ENCODE results near the gene NECTIN4. TPM values are rescaled to one million over a fixed set of nuclear protein-coding genes. Genes with fewer than 3 reads are reported as not detected.

Gene NECTIN4
- total and polyA plus RNA-seq, 7 experiments from 2014 or later, result not detected

DNA sequence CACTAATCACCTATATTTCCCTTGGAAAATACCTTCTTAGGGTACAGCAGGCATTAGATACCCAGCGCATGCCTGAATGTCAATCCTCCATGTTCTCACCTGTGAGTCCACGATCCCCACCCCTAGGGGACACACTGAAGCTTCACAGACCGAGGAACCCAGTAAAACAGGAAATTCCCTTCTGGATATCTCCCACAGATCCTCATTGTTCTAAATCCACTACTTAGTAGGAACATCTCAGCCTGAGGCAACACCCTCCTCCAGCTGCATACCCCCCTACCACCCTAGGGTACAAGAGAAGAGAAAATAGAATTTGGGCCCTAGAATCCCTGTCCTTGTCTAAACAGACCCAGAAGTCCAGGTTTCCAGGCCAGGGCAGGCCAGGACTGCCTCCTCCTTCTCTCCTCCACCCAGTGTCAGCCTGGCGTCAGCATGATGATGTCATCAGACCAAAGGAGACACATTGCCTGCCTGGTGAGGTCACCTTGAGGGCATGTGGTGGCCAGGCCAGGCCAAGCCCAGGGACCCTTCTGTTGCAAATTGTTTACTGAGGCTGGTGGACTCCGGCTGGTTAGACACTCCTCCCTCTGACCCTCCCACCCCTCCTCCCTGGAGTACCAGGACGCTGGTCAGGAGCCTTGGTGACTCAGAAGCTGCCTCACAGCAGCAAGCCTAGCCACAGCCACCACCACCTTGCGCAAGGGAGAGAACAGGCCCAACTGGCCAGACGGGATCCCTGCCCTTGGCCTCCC is 6.2 kb downstream of the NECTIN4 start:
- Histone ChIP-seq H3K9me3 (ENCODE audit: control insufficient read depth in 2 of 3, low read length in 3 of 3) (no peaks in the 10 kb centered on the region), H3K4me1 (ENCODE audit: control insufficient read depth in 2 of 2, insufficient read depth in 2 of 2, low read length in 2 of 2) (no peaks in the 10 kb centered on the region), H3K4me3 (ENCODE audit: low read length) (no peak overlapping the region), H3K27ac (ENCODE audit: low read depth, low read length) (no peak overlapping the region), H3K36me3 (ENCODE audit: control insufficient read depth in 2 of 3, insufficient read depth in 3 of 3, low read length in 3 of 3) (no peaks in the 10 kb centered on the region), H3K27me3 (ENCODE audit: control insufficient read depth in 2 of 2, insufficient read depth in 2 of 2, low read length in 2 of 2) (no peaks in the 10 kb centered on the region)
- peaks cover 0 to 5% (median 0%) of the 10 kb centered on the region in 11 donors for H3K9me3 Mint-ChIP-seq
- ATAC-seq (peak; percentile 92), DNase-seq (peak in 1 of 9 donors; percentile 24)
- peaks cover 0 to 4% (median 0%) of the 10 kb centered on the region in 5 donors for H3K27me3 Mint-ChIP-seq
- intact Hi-C loops (cut with micrococcal nuclease), result no loop called here
- peaks cover 0 to 10% (median 0%) of the 10 kb centered on the region in 7 donors for H3K4me1 Mint-ChIP-seq
- POLR2A ChIA-PET, result no interaction called here
- H3K36me3 Mint-ChIP-seq, result no peaks in the 10 kb centered on the region
- CTCF ChIA-PET, result interaction anchor here (0.6 kb wide), 1 partner anchor 10 kb away, joined by 4 read pairs; no protein-coding TSS in a partner anchor
- no peak overlapping the region for H3K4me3 Mint-ChIP-seq
- H3K27ac Mint-ChIP-seq, result no peak overlapping the region

DNA sequence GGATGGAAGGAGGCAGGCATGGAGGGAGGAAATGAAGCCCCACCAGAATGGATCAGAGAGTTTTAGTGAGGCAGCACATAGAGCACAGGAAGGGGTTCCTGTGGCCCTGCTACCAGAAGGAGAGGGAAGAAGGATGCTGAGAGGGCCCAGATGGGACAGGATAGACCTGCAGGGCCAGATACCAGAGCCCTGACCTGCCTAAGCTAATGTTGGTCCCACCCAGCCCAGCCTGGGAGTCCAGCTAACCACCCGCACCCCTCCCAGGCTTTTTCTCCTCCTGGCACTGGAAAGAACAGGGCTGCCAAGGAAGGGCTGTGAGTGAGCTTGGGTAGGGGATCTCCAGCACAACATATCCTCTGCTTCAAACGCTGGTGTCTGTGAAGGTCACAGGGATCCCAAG is 6.9 kb downstream of the NECTIN4 start:
- Mint-ChIP-seq H3K27ac (peak overlapping the region in 1 of 9 donors; percentile 44), H3K4me3 (peak overlapping the region in 1 of 10 donors; percentile 52), H3K27me3 (peaks cover 0 to 4% (median 0%) of the 10 kb centered on the region in 5 donors), H3K9me3 (peaks cover 0 to 4% (median 0%) of the 10 kb centered on the region in 11 donors), H3K4me1 (peaks cover 0 to 10% (median 0%) of the 10 kb centered on the region in 7 donors), H3K36me3 (no peaks in the 10 kb centered on the region)
- no peak for ATAC-seq
- Histone ChIP-seq H3K4me3 (ENCODE audit: low read length) (no peak overlapping the region), H3K4me1 (ENCODE audit: control insufficient read depth in 2 of 2, insufficient read depth in 2 of 2, low read length in 2 of 2) (no peaks in the 10 kb centered on the region), H3K27ac (ENCODE audit: low read depth, low read length) (no peak overlapping the region), H3K27me3 (ENCODE audit: control insufficient read depth in 2 of 2, insufficient read depth in 2 of 2, low read length in 2 of 2) (no peaks in the 10 kb centered on the region), H3K36me3 (ENCODE audit: control insufficient read depth in 2 of 3, insufficient read depth in 3 of 3, low read length in 3 of 3) (no peaks in the 10 kb centered on the region), H3K9me3 (ENCODE audit: control insufficient read depth in 2 of 3, low read length in 3 of 3) (no peaks in the 10 kb centered on the region)
- ChIA-PET POLR2A (no interaction called here), CTCF (interaction anchor here (0.6 kb wide), 1 partner anchor 10 kb away, joined by 4 read pairs; no protein-coding TSS in a partner anchor)
- intact Hi-C loops (cut with micrococcal nuclease), result no loop called here
- no peak for DNase-seq

DNA sequence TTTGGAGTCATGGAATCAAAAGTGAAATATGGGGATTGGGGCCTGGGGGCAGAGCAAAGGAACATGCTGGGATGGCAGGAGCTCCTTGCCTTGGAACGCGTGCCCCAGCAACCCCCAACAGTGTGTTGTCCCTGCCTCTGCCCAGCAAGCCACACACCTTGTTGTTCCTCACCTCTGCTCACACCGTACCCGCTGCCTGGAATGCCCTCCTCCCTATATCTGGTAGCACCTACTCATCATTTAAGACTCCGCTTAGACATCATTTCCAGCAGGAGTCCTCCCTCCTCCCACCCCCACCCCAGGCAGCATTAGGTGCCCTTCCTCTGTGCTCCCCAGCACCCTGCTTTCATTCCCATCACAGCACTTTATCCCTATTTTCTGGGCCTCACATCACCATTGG is 7.8 kb downstream of the NECTIN4 start:
- POLR2A ChIA-PET, result interaction anchor here (0.7 kb wide), 1 partner anchor 11 kb away, joined by 3 read pairs; no protein-coding TSS in a partner anchor

DNA sequence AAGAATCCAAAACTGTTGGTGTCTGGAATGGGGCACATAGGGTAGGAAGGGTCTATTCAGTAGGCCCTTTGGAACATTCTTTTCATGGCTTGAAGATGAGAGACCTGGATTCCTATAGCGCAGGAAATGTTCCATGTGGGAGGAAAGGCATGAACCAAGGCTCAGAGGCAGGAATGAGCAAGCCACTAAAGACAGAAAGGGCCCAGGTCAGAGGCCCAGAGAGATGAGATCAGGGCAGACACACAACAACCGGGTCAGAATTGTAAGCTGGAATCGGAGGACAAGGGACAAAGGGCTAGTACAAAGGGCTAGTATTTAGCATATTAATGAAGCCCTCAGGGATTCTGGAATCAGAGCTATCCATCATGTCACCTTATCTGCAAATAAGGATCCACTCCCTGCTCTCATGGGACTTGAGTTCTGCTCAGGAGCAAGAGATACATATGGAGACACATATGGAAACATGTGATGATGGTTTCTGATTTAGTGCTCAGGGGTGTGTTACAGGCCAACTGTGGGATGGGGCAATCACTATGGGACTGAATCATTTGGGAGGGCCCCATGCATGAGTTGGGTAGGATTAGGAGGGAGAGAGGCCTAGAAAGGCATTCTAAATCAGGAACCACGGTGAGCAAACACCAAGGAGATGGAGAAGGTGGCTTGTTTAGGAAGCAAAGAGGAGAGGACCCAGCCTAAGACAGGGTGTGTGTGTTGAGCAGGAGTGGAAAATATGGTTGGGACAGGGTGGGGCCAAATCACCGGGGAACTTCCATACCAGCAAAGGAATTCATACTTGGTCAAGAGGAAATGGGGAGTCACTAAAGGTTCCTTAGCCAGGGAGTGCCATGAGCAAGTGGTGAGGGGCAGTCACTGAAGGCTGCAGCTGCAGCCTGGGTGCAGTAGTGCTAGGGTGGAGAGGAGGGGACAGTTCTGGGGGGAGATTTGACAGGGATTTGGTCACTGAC is 8.6 kb downstream of the NECTIN4 start:
- Histone ChIP-seq H3K27ac (ENCODE audit: low read depth, low read length) (no peak overlapping the region), H3K27me3 (ENCODE audit: control insufficient read depth in 2 of 2, insufficient read depth in 2 of 2, low read length in 2 of 2) (no peaks in the 10 kb centered on the region), H3K36me3 (ENCODE audit: control insufficient read depth in 2 of 3, insufficient read depth in 3 of 3, low read length in 3 of 3) (no peaks in the 10 kb centered on the region), H3K4me1 (ENCODE audit: control insufficient read depth in 2 of 2, insufficient read depth in 2 of 2, low read length in 2 of 2) (no peaks in the 10 kb centered on the region), H3K4me3 (ENCODE audit: low read length) (no peak overlapping the region), H3K9me3 (ENCODE audit: control insufficient read depth in 2 of 3, low read length in 3 of 3) (no peaks in the 10 kb centered on the region)
- H3K4me1 Mint-ChIP-seq, result peaks cover 0 to 10% (median 0%) of the 10 kb centered on the region in 7 donors
- intact Hi-C loops (cut with micrococcal nuclease), result no loop called here
- peak overlapping the region in 1 of 9 donors; percentile 1 for H3K27ac Mint-ChIP-seq
- H3K9me3 Mint-ChIP-seq, result no peaks in the 10 kb centered on the region
- no peaks in the 10 kb centered on the region for H3K27me3 Mint-ChIP-seq
- POLR2A ChIA-PET, result interaction anchor here (0.7 kb wide), 1 partner anchor 12 kb away, joined by 3 read pairs; no protein-coding TSS in a partner anchor
- DNase-seq (no peak), ATAC-seq (no peak)
- CTCF ChIA-PET, result no interaction called here
- H3K4me3 Mint-ChIP-seq, result no peak overlapping the region
- H3K36me3 Mint-ChIP-seq, result no peaks in the 10 kb centered on the region

More for the DNA sequence above, 7.8 kb downstream of the NECTIN4 start:
- no peaks in the 10 kb centered on the region for H3K4me1 ChIP-seq (ENCODE audit: control insufficient read depth in 2 of 2, insufficient read depth in 2 of 2, low read length in 2 of 2)
- CTCF ChIA-PET, result interaction anchor here (0.7 kb wide), 1 partner anchor 16 kb away, joined by 5 read pairs; the partner anchor contains the start of gene KLHDC9
- H3K36me3 ChIP-seq (ENCODE audit: control insufficient read depth in 2 of 3, insufficient read depth in 3 of 3, low read length in 3 of 3), result no peaks in the 10 kb centered on the region
- Mint-ChIP-seq H3K36me3 (no peaks in the 10 kb centered on the region), H3K27ac (no peak overlapping the region), H3K27me3 (peaks cover 0 to 4% (median 0%) of the 10 kb centered on the region in 5 donors), H3K4me1 (peaks cover 0 to 10% (median 0%) of the 10 kb centered on the region in 7 donors), H3K9me3 (peaks cover 0 to 3% (median 0%) of the 10 kb centered on the region in 11 donors), H3K4me3 (no peak overlapping the region)
- ATAC-seq (no peak), DNase-seq (no peak)
- H3K27ac ChIP-seq (ENCODE audit: low read depth, low read length), result no peak overlapping the region
- no peaks in the 10 kb centered on the region for H3K9me3 ChIP-seq (ENCODE audit: control insufficient read depth in 2 of 3, low read length in 3 of 3)
- H3K27me3 ChIP-seq (ENCODE audit: control insufficient read depth in 2 of 2, insufficient read depth in 2 of 2, low read length in 2 of 2), result no peaks in the 10 kb centered on the region
- no peak overlapping the region for H3K4me3 ChIP-seq (ENCODE audit: low read length)
- intact Hi-C loops (cut with micrococcal nuclease), result no loop called here

DNA sequence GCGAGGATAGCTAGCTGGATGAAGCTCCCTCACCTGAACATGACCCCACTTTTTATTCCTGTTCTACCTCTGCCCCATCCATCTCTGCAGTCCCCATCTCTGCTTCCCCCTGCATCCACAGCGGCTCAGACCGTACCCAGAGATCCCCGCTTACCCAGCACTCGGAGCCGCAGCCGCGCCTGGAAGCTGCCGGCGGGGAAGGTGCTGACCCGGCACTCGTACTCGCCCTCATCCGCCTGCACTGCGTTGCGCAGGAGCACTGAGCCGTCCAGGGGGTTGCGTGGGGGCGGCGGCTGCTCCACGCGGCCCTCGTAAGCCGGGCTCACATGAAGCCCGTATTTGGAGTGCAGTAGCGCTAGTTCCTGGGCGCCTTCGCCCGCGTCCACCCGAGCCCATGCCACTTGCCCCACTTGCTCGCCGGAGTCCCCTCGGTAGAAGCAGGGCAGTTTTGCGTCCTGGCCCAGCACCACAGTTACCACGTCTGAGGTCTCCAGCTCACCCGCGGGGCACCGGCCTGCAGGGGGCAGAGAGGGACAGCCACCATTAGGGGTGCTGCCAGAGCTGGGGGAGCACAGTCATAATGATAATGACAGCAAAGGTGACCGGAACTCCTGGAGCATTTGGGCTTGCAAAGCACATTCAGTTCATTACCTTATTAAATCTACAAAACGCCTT is 9.8 kb downstream of the NECTIN4 start:
- intact Hi-C loops (cut with micrococcal nuclease), result no loop called here
- Histone ChIP-seq H3K27ac (ENCODE audit: low read depth, low read length) (no peak overlapping the region), H3K4me3 (ENCODE audit: low read length) (no peak overlapping the region), H3K36me3 (ENCODE audit: control insufficient read depth in 2 of 3, insufficient read depth in 3 of 3, low read length in 3 of 3) (no peaks in the 10 kb centered on the region), H3K9me3 (ENCODE audit: control insufficient read depth in 2 of 3, low read length in 3 of 3) (no peaks in the 10 kb centered on the region), H3K27me3 (ENCODE audit: control insufficient read depth in 2 of 2, insufficient read depth in 2 of 2, low read length in 2 of 2) (no peaks in the 10 kb centered on the region), H3K4me1 (ENCODE audit: control insufficient read depth in 2 of 2, insufficient read depth in 2 of 2, low read length in 2 of 2) (no peaks in the 10 kb centered on the region)
- no peak overlapping the region for H3K4me3 Mint-ChIP-seq
- H3K27me3 Mint-ChIP-seq, result no peaks in the 10 kb centered on the region
- DNase-seq, result no peak
- no peak for ATAC-seq
- no peak overlapping the region for H3K27ac Mint-ChIP-seq
- H3K9me3 Mint-ChIP-seq, result no peaks in the 10 kb centered on the region
- CTCF ChIA-PET, result no interaction called here
- POLR2A ChIA-PET, result interaction anchor here (1.0 kb wide), 1 partner anchor 10 kb away, joined by 3 read pairs; the partner anchor contains the start of gene ARHGAP30
- H3K4me1 Mint-ChIP-seq, result peaks cover 0 to 10% (median 0%) of the 10 kb centered on the region in 7 donors
- no peaks in the 10 kb centered on the region for H3K36me3 Mint-ChIP-seq

DNA sequence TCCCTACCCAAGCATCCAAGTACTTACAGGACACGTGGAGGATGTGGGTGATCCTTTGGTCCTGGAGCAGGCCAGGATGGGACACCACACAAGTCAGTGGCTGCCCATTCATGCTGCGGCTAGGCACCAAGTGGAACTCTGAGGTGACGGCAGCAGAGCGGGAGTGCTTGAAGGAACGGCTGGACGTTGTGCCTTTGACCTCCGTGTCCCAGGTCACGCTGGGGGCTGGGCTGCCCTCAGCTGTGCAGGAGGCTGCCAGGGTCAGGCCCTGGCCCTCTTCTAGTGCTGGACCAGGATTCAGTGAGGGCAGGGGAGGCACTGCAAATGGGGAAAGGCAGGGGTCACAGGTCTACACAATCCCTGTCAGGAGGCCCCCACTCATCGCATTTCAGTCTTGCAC is 11.9 kb downstream of the NECTIN4 start:
- no peak overlapping the region for H3K4me3 Mint-ChIP-seq
- H3K27ac Mint-ChIP-seq, result peak overlapping the region in 1 of 9 donors; percentile 45
- intact Hi-C loops (cut with micrococcal nuclease), result no loop called here
- DNase-seq (no peak), ATAC-seq (no peak)
- H3K27ac ChIP-seq (ENCODE audit: low read depth, low read length), result no peak overlapping the region
- no peak overlapping the region for H3K4me3 ChIP-seq (ENCODE audit: low read length)
- ChIA-PET POLR2A (no interaction called here), CTCF (no interaction called here)
- no peaks in the 10 kb centered on the region for H3K36me3 ChIP-seq (ENCODE audit: control insufficient read depth in 2 of 3, insufficient read depth in 3 of 3, low read length in 3 of 3)
- H3K4me1 ChIP-seq (ENCODE audit: control insufficient read depth in 2 of 2, insufficient read depth in 2 of 2, low read length in 2 of 2), result no peaks in the 10 kb centered on the region
- no peaks in the 10 kb centered on the region for H3K27me3 Mint-ChIP-seq
- peaks cover 0 to 1% (median 0%) of the 10 kb centered on the region in 11 donors for H3K9me3 Mint-ChIP-seq
- H3K4me1 Mint-ChIP-seq, result peaks cover 0 to 13% (median 3%) of the 10 kb centered on the region in 7 donors
- H3K36me3 Mint-ChIP-seq, result no peaks in the 10 kb centered on the region
- H3K27me3 ChIP-seq (ENCODE audit: control insufficient read depth in 2 of 2, insufficient read depth in 2 of 2, low read length in 2 of 2), result no peaks in the 10 kb centered on the region
- no peaks in the 10 kb centered on the region for H3K9me3 ChIP-seq (ENCODE audit: control insufficient read depth in 2 of 3, low read length in 3 of 3)
